H9 (cell line): ENCODE data around the gene BMPR1A. TPM values are rescaled to one million over a fixed set of nuclear protein-coding genes. Genes with fewer than 3 reads are reported as not detected.

Source experiments
- DNase-seq: peaks from one replicate; pipeline ENCODE4 v3.0.0-alpha.2; 2017
- H2AFZ ChIP-seq: one replicate; pipeline ENCODE4 v1.6.1; 2013; ENCODE audit warnings: mild to moderate bottlenecking, low read length, control low read depth, moderate library complexity
- H2AK5ac ChIP-seq: 2 replicates; pipeline ENCODE4 v1.6.1; 2013; ENCODE audit warnings: low read length, control low read depth, mixed read lengths; ENCODE audit not compliant: insufficient read length
- H2BK120ac ChIP-seq: one replicate; pipeline ENCODE4 v1.6.1; 2013; ENCODE audit warnings: low read depth, mild to moderate bottlenecking, low read length, control low read depth, inconsistent platforms; ENCODE audit not compliant: poor library complexity, severe bottlenecking
- H2BK12ac ChIP-seq: 2 replicates; pipeline ENCODE4 v1.6.1; 2013; ENCODE audit warnings: low read length, control low read depth, mixed read lengths, low read depth; ENCODE audit not compliant: insufficient read length
- H2BK15ac ChIP-seq: 2 replicates; pipeline ENCODE4 v1.6.1; 2013; ENCODE audit warnings: low read depth, low read length, control low read depth
- H2BK20ac ChIP-seq: one replicate; pipeline ENCODE4 v1.6.1; 2013; ENCODE audit warnings: low read depth, mild to moderate bottlenecking, low read length, control low read depth, inconsistent platforms; ENCODE audit not compliant: poor library complexity, severe bottlenecking
- H2BK5ac ChIP-seq: 2 replicates; pipeline ENCODE4 v1.6.1; 2013; ENCODE audit warnings: low read length, control low read depth, mixed read lengths; ENCODE audit not compliant: insufficient read length
- H3K14ac ChIP-seq: 2 replicates; pipeline ENCODE4 v1.6.1; 2013; ENCODE audit warnings: low read length, control low read depth; ENCODE audit not compliant: insufficient read depth
- H3K18ac ChIP-seq: 2 replicates; pipeline ENCODE4 v1.6.1; 2013; ENCODE audit warnings: low read depth, mild to moderate bottlenecking, mixed read lengths, low read length, control low read depth; ENCODE audit not compliant: insufficient read length
- H3K23ac ChIP-seq: 2 replicates; pipeline ENCODE4 v1.6.1; 2013; ENCODE audit warnings: low read length, control low read depth, mixed read lengths, low read depth; ENCODE audit not compliant: insufficient read length
- H3K23me2 ChIP-seq: 2 replicates; pipeline ENCODE4 v1.6.1; 2013; ENCODE audit warnings: low read depth, mild to moderate bottlenecking, mixed read lengths, low read length, control low read depth; ENCODE audit not compliant: insufficient read length, poor library complexity, severe bottlenecking
- H3K27ac ChIP-seq: 2 replicates; pipeline ENCODE4 v1.5.1; 2013; ENCODE audit warnings: low read length, control low read depth, mixed read lengths, low read depth; ENCODE audit not compliant: insufficient read length
- H3K27me3 ChIP-seq: 2 replicates; pipeline ENCODE4 v1.6.1; 2013; ENCODE audit warnings: low read length, control low read depth, inconsistent platforms; ENCODE audit not compliant: insufficient read depth
- H3K4ac ChIP-seq: 2 replicates; pipeline ENCODE4 v1.6.1; 2013; ENCODE audit warnings: low read depth, mild to moderate bottlenecking, control low read depth, inconsistent platforms, low read length, moderate library complexity
- H3K4me1 ChIP-seq: 2 replicates; pipeline ENCODE4 v1.6.1; 2013; ENCODE audit warnings: low read length, control low read depth, inconsistent platforms; ENCODE audit not compliant: insufficient read depth
- H3K4me2 ChIP-seq: 2 replicates; pipeline ENCODE4 v1.6.1; 2013; ENCODE audit warnings: low read length, control low read depth, mixed read lengths; ENCODE audit not compliant: insufficient read length, insufficient read depth
- H3K56ac ChIP-seq: 2 replicates; pipeline ENCODE4 v1.6.1; 2013; ENCODE audit warnings: low read depth, mild to moderate bottlenecking, mixed read lengths, low read length, control low read depth; ENCODE audit not compliant: insufficient read length
- H3K79me1 ChIP-seq: 2 replicates; pipeline ENCODE4 v1.6.1; 2013; ENCODE audit warnings: low read depth, mild to moderate bottlenecking, moderate library complexity, low read length, control low read depth, inconsistent platforms; ENCODE audit not compliant: insufficient read depth, poor library complexity, severe bottlenecking
- H3K79me2 ChIP-seq: 2 replicates; pipeline ENCODE4 v1.6.1; 2013; ENCODE audit warnings: low read length, control low read depth, inconsistent platforms; ENCODE audit not compliant: insufficient read depth
- H3K9ac ChIP-seq: 2 replicates; pipeline ENCODE4 v1.6.1; 2013; ENCODE audit warnings: low read length, control low read depth, mixed read lengths; ENCODE audit not compliant: insufficient read length; ENCODE audit errors: extremely low read depth
- H3K9me3 ChIP-seq: one replicate; pipeline ENCODE4 v1.6.1; 2013; ENCODE audit warnings: low read depth, low read length, inconsistent platforms; ENCODE audit not compliant: control insufficient read depth
- H3T11ph ChIP-seq: one replicate; pipeline ENCODE4 v1.6.1; 2013; ENCODE audit warnings: mild to moderate bottlenecking, low read length, control low read depth, inconsistent platforms
- H4K20me1 ChIP-seq: one replicate; pipeline ENCODE4 v1.6.1; 2013; ENCODE audit not compliant: control insufficient read depth, insufficient read length, insufficient read depth
- H4K5ac ChIP-seq: 2 replicates; pipeline ENCODE4 v1.6.1; 2013; ENCODE audit warnings: low read depth, mild to moderate bottlenecking, mixed read lengths, low read length, control low read depth; ENCODE audit not compliant: insufficient read length
- H4K8ac ChIP-seq: replicated peaks from 2 replicates; pipeline ENCODE4 v1.6.1; 2013; ENCODE audit warnings: low read length, control low read depth, mixed read lengths, low read depth; ENCODE audit not compliant: insufficient read length
- H4K91ac ChIP-seq: 2 replicates; pipeline ENCODE4 v1.6.1; 2013; ENCODE audit warnings: low read depth, mild to moderate bottlenecking, moderate library complexity, mixed read lengths, low read length, control low read depth; ENCODE audit not compliant: insufficient read length
- H3K27ac Mint-ChIP-seq, 3 experiments: 2 replicates in 2 of 3; 3 replicates in 1 of 3; pipeline ENCODE4 v1.8.0; 2020 to 2021; ENCODE audit warnings: mixed read lengths in 3 of 3, mild to moderate bottlenecking in 1 of 3, moderate library complexity in 1 of 3
- H3K27me3 Mint-ChIP-seq: 2 replicates; pipeline ENCODE4 v1.8.0; 2021; ENCODE audit warnings: low read depth, mild to moderate bottlenecking, moderate library complexity, mixed read lengths
- H3K36me3 Mint-ChIP-seq, 3 experiments: 2 replicates in 2 of 3; 3 replicates in 1 of 3; pipeline ENCODE4 v1.8.0; 2020 to 2021; ENCODE audit warnings: low read depth in 3 of 3, mixed read lengths in 3 of 3; ENCODE audit not compliant: insufficient read depth in 1 of 3
- H3K4me1 Mint-ChIP-seq, 2 experiments: 2 replicates each; pipeline ENCODE4 v1.8.0; 2020; ENCODE audit warnings: mixed read lengths in 2 of 2
- H3K4me3 Mint-ChIP-seq, 2 experiments: 2 replicates in 1 of 2; 3 replicates in 1 of 2; pipeline ENCODE4 v1.8.0; 2020 to 2021; ENCODE audit warnings: mild to moderate bottlenecking in 2 of 2, mixed read lengths in 2 of 2, moderate library complexity in 1 of 2
- H3K9me3 Mint-ChIP-seq, 2 experiments: 2 replicates in 1 of 2; 3 replicates in 1 of 2; pipeline ENCODE4 v1.8.0; 2020; ENCODE audit warnings: mild to moderate bottlenecking in 2 of 2, mixed read lengths in 2 of 2, moderate library complexity in 1 of 2
- CTCF ChIP-seq: fragments of 200-600 bp; sonication (generic); conservative IDR thresholded peaks from 3 replicates; pipeline ENCODE4 v1.8.0; 2021; ENCODE audit warnings: antibody characterized with exemption, mild to moderate bottlenecking
- WGBS: extraction: QIAGEN DNeasy Blood & Tissue Kit; methylation state at CpG from one replicate; pipeline ENCODE4 v1.1.7; 2013; ENCODE audit warnings: missing lambda C conversion rate, low lambda C conversion rate, mixed read lengths; ENCODE audit not compliant: insufficient read length; ENCODE audit errors: extremely low coverage; 5-methylcytosine and 5-hydroxymethylcytosine counted together
- total RNA-seq: library from RNA; stranded (reverse); gene quantifications from 2 replicates; pipeline ENCODE4 v1.2.1, GENCODE V29; 2021

The BMPR1A gene
- total RNA-seq, 1 experiment from 2014 or later = 138 TPM

DNA sequence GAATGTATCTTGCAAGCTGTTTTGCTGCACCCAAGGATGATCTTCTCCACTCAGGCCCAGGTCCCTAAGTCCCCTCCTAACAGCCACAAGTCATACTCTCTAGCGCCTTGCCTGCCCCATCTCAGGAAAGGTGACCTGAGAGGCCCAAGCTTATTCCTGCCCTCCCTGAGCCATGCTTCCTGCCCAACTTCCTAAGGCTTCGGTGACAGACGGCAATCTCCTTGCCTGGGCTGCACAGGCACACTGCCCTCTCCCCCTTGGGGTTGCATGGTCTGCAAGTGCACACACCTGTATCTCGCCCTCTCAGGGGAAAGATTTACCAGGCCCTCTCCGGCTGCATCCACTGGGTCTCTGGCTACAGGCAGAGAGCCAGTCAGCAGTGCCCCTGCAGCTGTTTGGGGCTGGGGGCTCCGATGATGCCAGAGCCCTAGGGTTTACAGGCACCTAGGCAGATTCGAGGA is 211.1 kb downstream of the BMPR1A start:
- Mint-ChIP-seq H3K27me3 (peaks cover 17% of the 10 kb centered on the region), H3K36me3 (peaks cover 0 to under 1% (median 0%) of the 10 kb centered on the region in 3 experiments; a peak in 1 of 7 replicates), H3K27ac (peak overlapping the region in 1 of 3 experiments; percentile 86; a peak in 1 of 7 replicates), H3K4me3 (no peak overlapping the region), H3K9me3 (peaks cover 0 to under 1% of the 10 kb centered on the region in 2 experiments; a peak in 1 of 5 replicates), H3K4me1 (peaks cover 24 to 39% of the 10 kb centered on the region in 2 experiments)
- Histone ChIP-seq H3K79me2 (no peaks in the 10 kb centered on the region), H2BK12ac (no peak overlapping the region), H4K5ac (no peak overlapping the region), H3K23ac (no peak overlapping the region), H3K56ac (no peak overlapping the region), H2BK20ac (no peak overlapping the region), H3K18ac (no peak overlapping the region), H3K4me2 (no peak overlapping the region), H3K27ac (no peak overlapping the region), H3K14ac (no peak overlapping the region), H3K9ac (no peak overlapping the region), H3K79me1 (no peaks in the 10 kb centered on the region), H3K23me2 (peaks cover 15% of the 10 kb centered on the region), H3K4ac (no peak overlapping the region), H2BK15ac (no peak overlapping the region), H4K8ac (no peak overlapping the region), H3K9me3 (no peaks in the 10 kb centered on the region), H4K91ac (no peak overlapping the region), H2BK120ac (no peak overlapping the region), H2BK5ac (no peak overlapping the region), H2AFZ (no peak overlapping the region), H3K27me3 (peaks cover 1% of the 10 kb centered on the region; the same call in 1 of the 2 replicates), H2AK5ac (no peak overlapping the region), H3K4me1 (peaks cover 2% of the 10 kb centered on the region; the same call in 1 of the 2 replicates), H3T11ph (no peak overlapping the region), H4K20me1 (no peaks in the 10 kb centered on the region)
- no peak for DNase-seq
- no CpG with 5 or more reads among the region's 7 CpGs for WGBS
- TF ChIP-seq CTCF = no peak
